VCaP (cell line): ENCODE data around the gene HNRNPLL.
"Not testable (repeated sequence)": the region's sequence is repeated elsewhere in the genome, so short reads cannot be mapped to it uniquely, and the experiment has no call there.

ENCODE experiments used
- H3K27ac ChIP-seq: fragments of 450-650 bp; 2 replicates; pipeline ENCODE4 v1.5.1; 2017
- CTCF ChIP-seq: fragments of 450-650 bp; conservative IDR thresholded peaks from 2 replicates; pipeline ENCODE4 v1.5.1; 2017; ENCODE audit warnings: mild to moderate bottlenecking, moderate library complexity

HNRNPLL gene

GRCh38 chr2:38613849-38614213 is 11.1 kb upstream of the HNRNPLL start:
- H3K27ac ChIP-seq: peak overlapping the region; percentile 61
- TF ChIP-seq CTCF: no peak

GRCh38 chr2:38613126-38613848 is 10.6 kb upstream of the HNRNPLL start:
- peak overlapping the region; percentile 61 for H3K27ac ChIP-seq
- no peak for TF ChIP-seq CTCF

GRCh38 chr2:38610851-38611801 is 8.4 kb upstream of the HNRNPLL start:
- no peak for TF ChIP-seq CTCF
- H3K27ac ChIP-seq: no peak overlapping the region

- H3K27ac ChIP-seq: not testable (repeated sequence)
Observed at GRCh38 chr2:38609246-38609645, 6.5 kb upstream of the HNRNPLL start.

- TF ChIP-seq CTCF: no peak
- H3K27ac ChIP-seq: no peak overlapping the region
Observed at GRCh38 chr2:38608755-38609154, 6.0 kb upstream of the HNRNPLL start.

DNA sequence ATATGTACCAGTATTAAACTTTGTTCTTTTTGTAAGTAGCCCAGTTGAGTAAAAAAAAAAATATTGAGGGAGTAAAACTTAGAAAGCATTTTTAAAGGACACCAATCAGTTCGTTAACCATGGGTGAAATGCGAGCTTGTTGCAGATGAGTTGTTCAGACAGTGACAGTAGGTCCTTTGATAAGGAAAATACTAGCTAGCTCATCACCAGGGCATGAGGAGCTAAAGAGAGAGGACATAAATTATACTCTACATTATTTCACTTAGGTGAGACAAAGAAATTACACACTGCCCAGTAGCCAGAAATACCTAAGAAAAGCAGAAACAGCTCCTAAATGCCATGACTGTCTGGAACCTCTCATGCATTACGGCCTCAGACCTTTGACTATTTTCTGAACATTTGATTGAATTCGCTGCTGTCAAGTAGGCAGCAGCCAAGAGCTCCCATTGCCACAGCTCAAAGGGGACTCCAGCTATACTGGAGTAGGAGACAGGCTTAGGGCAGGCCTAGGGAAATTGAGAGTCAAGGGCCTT is 2.6 kb upstream of the HNRNPLL start:
- no peak for TF ChIP-seq CTCF
- no peak overlapping the region for H3K27ac ChIP-seq

- peak overlapping the region; percentile 98 for H3K27ac ChIP-seq
- TF ChIP-seq CTCF: peak; percentile 92
Observed at GRCh38 chr2:38603402-38604290, 918 bp upstream of the HNRNPLL start.
